Glutamatergic neuron (in vitro differentiated cells): ENCODE results near the gene SHF. TPM values are rescaled to one million over a fixed set of nuclear protein-coding genes. Genes with fewer than 3 reads are reported as not detected.
A peak's percentile ranks its signal among the peaks of the same experiment; 100 is the strongest.
"Not testable (repeated sequence)": the region's sequence is repeated elsewhere in the genome, so short reads cannot be mapped to it uniquely, and the experiment has no call there.

ENCODE experiments used
- DNase-seq: peaks from one replicate; pipeline ENCODE4 v3.0.0; 2022
- H3K27ac Mint-ChIP-seq: one replicate; pipeline ENCODE4 v1.8.0; 2020; ENCODE audit warnings: mild to moderate bottlenecking, mixed read lengths, inconsistent platforms; ENCODE audit not compliant: unreplicated experiment
- H3K27me3 Mint-ChIP-seq: one replicate; pipeline ENCODE4 v1.8.0; 2020; ENCODE audit warnings: mild to moderate bottlenecking, moderate library complexity, mixed read lengths, inconsistent platforms; ENCODE audit not compliant: unreplicated experiment
- H3K36me3 Mint-ChIP-seq: one replicate; pipeline ENCODE4 v1.8.0; 2020; ENCODE audit warnings: mild to moderate bottlenecking, mixed read lengths, inconsistent platforms; ENCODE audit not compliant: unreplicated experiment
- H3K4me1 Mint-ChIP-seq: one replicate; pipeline ENCODE4 v1.8.0; 2020; ENCODE audit warnings: mild to moderate bottlenecking, low read depth, mixed read lengths, inconsistent platforms; ENCODE audit not compliant: unreplicated experiment
- H3K4me3 Mint-ChIP-seq: one replicate; pipeline ENCODE4 v1.8.0; 2020; ENCODE audit warnings: mild to moderate bottlenecking, mixed read lengths, inconsistent platforms; ENCODE audit not compliant: unreplicated experiment
- H3K9me3 Mint-ChIP-seq: one replicate; pipeline ENCODE4 v1.8.0; 2020; ENCODE audit warnings: mild to moderate bottlenecking, moderate library complexity, mixed read lengths, inconsistent platforms; ENCODE audit not compliant: unreplicated experiment
- CTCF ChIP-seq: fragments of 200-600 bp; sonication (generic); IDR thresholded peaks from one replicate; pipeline ENCODE4 v1.5.0; 2021; ENCODE audit not compliant: partially characterized antibody, unreplicated experiment
- total RNA-seq: library from RNA; stranded (reverse); fragmentation: NEBNext Ultra II Directional; extraction: Animal tissue kit (Norgen Biotek cat#: 25700); gene quantifications from one replicate; pipeline ENCODE4 v1.2.1, GENCODE V29; 2021; ENCODE audit not compliant: unreplicated experiment

The SHF gene
- total RNA-seq, 1 donor from 2014 or later: 309 TPM

DNA sequence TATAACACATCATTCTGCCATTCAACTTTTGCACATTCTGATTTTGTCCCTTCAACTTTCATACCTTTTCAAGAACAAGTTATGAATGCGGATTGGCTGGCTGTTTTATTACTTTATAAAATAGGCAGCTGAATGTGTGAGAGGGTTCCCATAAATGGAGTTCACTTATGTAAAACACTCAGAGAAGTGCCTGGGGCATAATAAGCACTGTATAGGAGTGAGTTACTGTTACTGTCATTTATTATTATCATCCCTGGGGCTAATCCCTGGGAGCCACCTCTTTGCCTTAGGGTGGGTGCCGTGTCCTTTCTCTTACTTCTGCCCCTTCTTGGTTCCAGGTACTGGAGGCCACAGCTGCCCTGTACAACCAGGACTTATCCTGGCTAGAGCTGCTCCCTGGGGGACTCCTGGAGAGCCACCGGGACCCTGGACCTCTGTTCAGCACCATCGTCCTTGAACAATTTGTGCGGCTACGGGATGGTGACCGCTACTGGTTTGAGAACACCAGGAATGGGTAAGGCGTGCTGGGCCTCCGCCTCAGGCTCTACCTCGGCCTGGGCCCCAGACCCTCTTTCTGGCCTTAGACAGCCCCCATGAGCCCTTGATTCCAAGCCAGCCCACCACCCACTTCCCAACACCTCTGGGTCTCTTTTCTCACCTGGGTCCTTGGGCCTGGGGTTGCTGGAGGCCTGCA, 47.1 kb downstream of the SHF start:
- Mint-ChIP-seq H3K27me3 (peaks cover 16% of the 10 kb centered on the region), H3K36me3 (no peaks in the 10 kb centered on the region), H3K4me3 (no peak overlapping the region), H3K4me1 (no peaks in the 10 kb centered on the region), H3K9me3 (no peaks in the 10 kb centered on the region), H3K27ac (no peak overlapping the region)
- no peak for DNase-seq
- no peak for TF ChIP-seq CTCF

- H3K36me3 Mint-ChIP-seq: no peaks in the 10 kb centered on the region
- H3K4me1 Mint-ChIP-seq: no peaks in the 10 kb centered on the region
- no peak for DNase-seq
- no peak for TF ChIP-seq CTCF
- no peak overlapping the region for H3K27ac Mint-ChIP-seq
- H3K27me3 Mint-ChIP-seq: peaks cover 18% of the 10 kb centered on the region
- no peak overlapping the region for H3K4me3 Mint-ChIP-seq
- H3K9me3 Mint-ChIP-seq: no peaks in the 10 kb centered on the region
Observed at GRCh38 chr15:45139770-45140169, 48.0 kb downstream of the SHF start.

- Mint-ChIP-seq H3K36me3 (no peaks in the 10 kb centered on the region), H3K27me3 (peaks cover 18% of the 10 kb centered on the region), H3K4me3 (no peak overlapping the region), H3K27ac (no peak overlapping the region), H3K4me1 (peaks cover 2% of the 10 kb centered on the region), H3K9me3 (peaks cover 2% of the 10 kb centered on the region)
- DNase-seq: no peak
- TF ChIP-seq CTCF: no peak
Observed at GRCh38 chr15:45138814-45139765, 48.7 kb downstream of the SHF start.

DNA sequence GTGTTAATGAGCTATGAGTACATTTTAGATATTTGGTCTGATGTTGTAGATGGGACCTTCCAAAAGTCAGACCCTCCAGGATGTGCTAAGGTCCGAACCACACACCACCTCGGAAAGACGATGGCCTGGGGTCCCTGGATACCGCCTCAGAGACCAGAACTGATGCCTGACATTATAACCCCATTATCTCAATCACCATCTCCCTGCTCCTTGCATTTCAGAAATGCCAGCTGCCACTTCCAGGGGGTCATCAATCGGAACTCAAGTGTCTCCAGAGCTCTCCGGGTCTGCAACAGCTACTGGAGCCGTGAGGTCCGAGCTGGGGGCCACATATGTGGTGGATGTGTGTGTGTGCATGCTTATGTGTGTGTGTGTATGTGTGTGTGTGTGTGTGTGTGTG, 50.1 kb downstream of the SHF start:
- Mint-ChIP-seq H3K27ac (no peak overlapping the region), H3K27me3 (peaks cover 25% of the 10 kb centered on the region), H3K36me3 (no peaks in the 10 kb centered on the region), H3K9me3 (peaks cover 3% of the 10 kb centered on the region), H3K4me1 (peaks cover 2% of the 10 kb centered on the region), H3K4me3 (no peak overlapping the region)
- no peak for DNase-seq
- TF ChIP-seq CTCF: no peak

GRCh38 chr15:45136378-45136764, 51.4 kb downstream of the SHF start:
- DNase-seq: peak; percentile 54
- no peak overlapping the region for H3K27ac Mint-ChIP-seq
- peaks cover 2% of the 10 kb centered on the region for H3K4me1 Mint-ChIP-seq
- peaks cover 30% of the 10 kb centered on the region for H3K27me3 Mint-ChIP-seq
- H3K4me3 Mint-ChIP-seq: peak overlapping the region; percentile 30
- H3K9me3 Mint-ChIP-seq: peaks cover 5% of the 10 kb centered on the region
- TF ChIP-seq CTCF: no peak
- H3K36me3 Mint-ChIP-seq: no peaks in the 10 kb centered on the region

DNA sequence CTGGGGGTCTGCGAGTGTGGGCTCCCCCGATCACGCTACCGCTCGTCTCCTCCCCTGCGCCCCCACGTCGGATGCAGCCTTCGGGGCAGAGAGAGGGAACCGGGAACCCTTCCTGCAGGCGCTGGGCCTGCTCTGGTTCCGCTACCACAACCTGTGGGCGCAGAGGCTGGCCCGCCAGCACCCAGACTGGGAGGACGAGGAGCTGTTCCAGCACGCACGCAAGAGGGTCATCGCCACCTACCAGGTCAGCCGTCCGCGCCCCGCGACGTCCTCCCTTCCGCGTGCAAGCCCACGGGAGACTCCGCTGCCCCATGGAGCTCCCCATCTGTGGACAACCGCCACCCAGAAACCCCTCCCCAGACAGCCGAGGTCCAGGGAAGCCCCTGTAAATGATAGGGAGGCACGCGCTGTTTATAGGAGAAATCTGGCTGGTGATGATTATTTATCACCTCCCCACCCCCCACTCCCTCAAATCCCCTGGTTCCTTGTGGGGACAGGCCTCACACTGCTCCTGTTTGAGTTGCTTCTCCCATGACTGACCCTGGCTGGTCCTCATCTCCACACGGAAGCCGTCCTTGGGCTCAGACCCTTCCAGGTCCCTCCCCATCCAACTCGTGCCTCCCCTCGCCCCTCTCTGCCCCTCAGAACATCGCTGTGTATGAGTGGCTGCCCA, 51.9 kb downstream of the SHF start:
- not testable (repeated sequence) for H3K4me3 Mint-ChIP-seq, H3K27ac Mint-ChIP-seq
- H3K27me3 Mint-ChIP-seq: peaks cover 30% of the 10 kb centered on the region

More for the DNA sequence above, 51.9 kb downstream of the SHF start:
- not testable (repeated sequence) for H3K9me3 Mint-ChIP-seq, DNase-seq, H3K36me3 Mint-ChIP-seq, H3K4me1 Mint-ChIP-seq
